Duodenal mucosa (tissue), 2 donors: ENCODE measurements around the gene DCLRE1C.
A peak's percentile ranks its signal among the peaks of the same experiment; 100 is the strongest.

Source experiments
- H3K27ac ChIP-seq: one replicate; pipeline ENCODE4 v1.7.0; 2013; ENCODE audit warnings: low read depth, low read length
- H3K27me3 ChIP-seq, 2 donors: one replicate each; pipeline ENCODE4 v1.7.0; 2013; ENCODE audit warnings: low read length in 2 of 2, control low read depth in 1 of 2; ENCODE audit not compliant: insufficient read depth in 2 of 2, control insufficient read depth in 1 of 2
- H3K36me3 ChIP-seq, 2 donors: one replicate each; pipeline ENCODE4 v1.7.0; 2013; ENCODE audit warnings: low read length in 2 of 2, control low read depth in 1 of 2; ENCODE audit not compliant: insufficient read depth in 2 of 2, control insufficient read depth in 1 of 2
- H3K4me1 ChIP-seq, 2 donors: one replicate each; pipeline ENCODE4 v1.7.0; 2013; ENCODE audit warnings: low read length in 2 of 2, control low read depth in 1 of 2; ENCODE audit not compliant: insufficient read depth in 2 of 2, control insufficient read depth in 1 of 2
- H3K4me3 ChIP-seq, 2 donors: one replicate each; pipeline ENCODE4 v1.7.0; 2013; ENCODE audit warnings: low read length in 2 of 2, low read depth in 1 of 2
- H3K9ac ChIP-seq, 2 donors: one replicate each; pipeline ENCODE4 v1.7.0; 2013; ENCODE audit warnings: low read length in 2 of 2, low read depth in 1 of 2
- H3K9me3 ChIP-seq, 2 donors: one replicate each; pipeline ENCODE4 v1.7.0; 2013; ENCODE audit warnings: low read length in 2 of 2, control low read depth in 1 of 2; ENCODE audit not compliant: control insufficient read depth in 1 of 2

Gene DCLRE1C

DNA sequence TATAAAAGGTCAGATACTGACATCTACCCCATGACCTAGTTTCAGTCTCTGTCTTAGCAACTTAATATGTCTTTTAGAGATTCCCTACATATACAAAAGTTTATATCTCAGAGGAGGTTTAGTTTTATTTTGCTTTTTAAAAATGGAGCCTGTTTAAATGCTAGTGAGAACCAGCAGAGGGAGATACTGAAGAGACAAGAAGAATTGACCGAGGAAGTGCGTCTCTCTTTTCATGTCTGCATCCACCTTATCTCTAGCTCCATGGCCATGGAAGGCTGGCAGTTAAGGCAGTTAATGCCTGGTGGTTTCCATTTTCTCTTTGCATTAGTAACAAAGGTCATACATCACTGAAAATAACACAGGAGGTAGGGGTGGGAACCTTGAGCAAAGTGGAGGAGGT lies 64.6 kb downstream of the DCLRE1C start:
- no peak overlapping the region for H3K9ac ChIP-seq
- no peaks in the 10 kb centered on the region for H3K27me3 ChIP-seq
- H3K27ac ChIP-seq, result no peak overlapping the region
- H3K4me1 ChIP-seq, result peaks cover 0 to 10% of the 10 kb centered on the region in 2 donors
- H3K9me3 ChIP-seq, result no peaks in the 10 kb centered on the region
- no peak overlapping the region for H3K4me3 ChIP-seq
- no peaks in the 10 kb centered on the region for H3K36me3 ChIP-seq

DNA sequence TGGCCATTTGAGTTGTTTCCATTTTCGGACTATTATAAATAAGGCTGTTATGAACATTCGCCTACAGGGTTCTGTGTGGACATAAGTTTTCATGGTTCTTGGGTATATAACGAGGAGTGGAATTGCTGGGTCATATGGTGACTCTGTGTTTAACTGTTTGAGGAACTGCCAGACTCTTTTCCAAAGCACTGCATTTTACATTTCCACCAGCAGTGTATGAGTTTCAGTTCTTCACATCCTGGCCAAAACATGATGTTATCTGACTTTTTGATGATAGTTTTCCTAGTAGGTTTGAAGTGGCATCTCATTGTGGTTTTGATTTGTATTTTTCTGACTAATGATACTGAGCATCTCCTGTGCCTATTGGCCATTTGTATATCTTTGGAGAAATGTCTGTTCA lies 69.8 kb downstream of the DCLRE1C start:
- Histone ChIP-seq H3K27me3 (no peaks in the 10 kb centered on the region), H3K9ac (no peak overlapping the region), H3K36me3 (no peaks in the 10 kb centered on the region), H3K27ac (no peak overlapping the region), H3K4me3 (no peak overlapping the region), H3K9me3 (no peaks in the 10 kb centered on the region), H3K4me1 (peaks cover 8 to 10% of the 10 kb centered on the region in 2 donors)

GRCh38 chr10:14880229-14880628 lies 73.7 kb downstream of the DCLRE1C start:
- peak overlapping the region in 1 of 2 donors; percentile 75 for H3K9ac ChIP-seq
- no peaks in the 10 kb centered on the region for H3K9me3 ChIP-seq
- H3K36me3 ChIP-seq, result no peaks in the 10 kb centered on the region
- peaks cover 14 to 19% of the 10 kb centered on the region in 2 donors for H3K4me1 ChIP-seq
- no peak overlapping the region for H3K27ac ChIP-seq
- H3K27me3 ChIP-seq, result no peaks in the 10 kb centered on the region
- H3K4me3 ChIP-seq, result peak overlapping the region; percentile 94 to 96

DNA sequence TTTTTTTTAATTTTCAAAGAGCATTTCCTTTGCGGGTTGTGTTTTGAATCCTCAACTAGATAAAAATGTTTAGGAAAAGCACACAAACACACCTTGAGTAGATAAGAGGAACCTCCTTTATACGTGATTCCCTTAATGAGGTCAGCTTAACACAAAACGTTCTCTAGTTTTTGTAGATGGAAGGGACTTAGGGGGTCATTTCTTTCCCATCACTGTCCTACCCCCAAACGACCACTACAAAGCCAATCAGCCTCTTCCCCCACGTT lies 74.0 kb downstream of the DCLRE1C start:
- no peaks in the 10 kb centered on the region for H3K27me3 ChIP-seq
- no peaks in the 10 kb centered on the region for H3K9me3 ChIP-seq
- H3K36me3 ChIP-seq, result no peaks in the 10 kb centered on the region
- peak overlapping the region; percentile 72 to 75 for H3K9ac ChIP-seq
- peak overlapping the region; percentile 94 to 96 for H3K4me3 ChIP-seq
- H3K4me1 ChIP-seq, result peaks cover 14 to 17% of the 10 kb centered on the region in 2 donors
- no peak overlapping the region for H3K27ac ChIP-seq

DNA sequence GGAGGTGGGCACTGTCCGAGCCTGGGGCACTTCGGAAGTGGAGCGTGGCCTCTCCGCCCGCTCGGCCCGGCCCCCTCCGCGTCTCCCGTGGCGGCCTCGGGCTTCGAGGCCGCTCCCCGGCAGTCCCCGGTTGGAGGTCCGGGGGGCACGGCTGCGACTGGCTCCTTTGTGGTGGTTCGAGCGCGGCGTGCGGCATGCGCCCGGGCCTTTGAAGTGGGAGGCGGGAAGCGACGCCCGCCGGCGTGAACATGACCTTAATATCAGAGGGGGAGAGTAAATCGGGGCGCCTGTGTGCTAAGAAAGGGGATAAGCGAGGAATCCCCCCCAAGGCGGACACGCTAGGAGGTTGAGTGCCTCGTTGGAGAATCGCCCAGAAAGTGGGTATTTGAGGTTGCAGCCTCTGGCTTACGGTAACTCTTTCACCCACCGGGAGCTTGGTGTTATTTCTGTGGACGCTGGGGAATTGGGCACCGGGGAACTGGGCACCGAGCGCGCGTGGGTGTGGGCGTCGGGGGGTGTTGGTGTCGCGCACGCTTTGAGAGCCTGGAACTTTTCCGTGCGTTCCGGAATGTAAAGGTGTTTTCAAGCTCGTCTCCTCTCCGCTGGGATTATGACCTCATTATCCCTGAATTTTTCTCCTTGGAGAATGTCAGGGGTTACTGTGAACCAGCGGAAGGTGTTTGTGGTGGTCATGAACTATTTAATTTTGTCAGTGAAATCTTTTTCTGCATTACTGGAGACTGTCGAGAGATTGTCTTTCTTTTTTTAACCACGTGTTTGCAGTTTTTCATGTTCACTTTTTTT lies 74.6 kb downstream of the DCLRE1C start:
- H3K9me3 ChIP-seq, result no peaks in the 10 kb centered on the region
- peaks cover 14% of the 10 kb centered on the region in 2 donors for H3K4me1 ChIP-seq
- H3K27ac ChIP-seq, result peak overlapping the region; percentile 96
- peaks cover 0 to 3% of the 10 kb centered on the region in 2 donors for H3K36me3 ChIP-seq
- peak overlapping the region; percentile 72 to 75 for H3K9ac ChIP-seq
- no peaks in the 10 kb centered on the region for H3K27me3 ChIP-seq
- H3K4me3 ChIP-seq, result peak overlapping the region; percentile 94 to 96

DNA sequence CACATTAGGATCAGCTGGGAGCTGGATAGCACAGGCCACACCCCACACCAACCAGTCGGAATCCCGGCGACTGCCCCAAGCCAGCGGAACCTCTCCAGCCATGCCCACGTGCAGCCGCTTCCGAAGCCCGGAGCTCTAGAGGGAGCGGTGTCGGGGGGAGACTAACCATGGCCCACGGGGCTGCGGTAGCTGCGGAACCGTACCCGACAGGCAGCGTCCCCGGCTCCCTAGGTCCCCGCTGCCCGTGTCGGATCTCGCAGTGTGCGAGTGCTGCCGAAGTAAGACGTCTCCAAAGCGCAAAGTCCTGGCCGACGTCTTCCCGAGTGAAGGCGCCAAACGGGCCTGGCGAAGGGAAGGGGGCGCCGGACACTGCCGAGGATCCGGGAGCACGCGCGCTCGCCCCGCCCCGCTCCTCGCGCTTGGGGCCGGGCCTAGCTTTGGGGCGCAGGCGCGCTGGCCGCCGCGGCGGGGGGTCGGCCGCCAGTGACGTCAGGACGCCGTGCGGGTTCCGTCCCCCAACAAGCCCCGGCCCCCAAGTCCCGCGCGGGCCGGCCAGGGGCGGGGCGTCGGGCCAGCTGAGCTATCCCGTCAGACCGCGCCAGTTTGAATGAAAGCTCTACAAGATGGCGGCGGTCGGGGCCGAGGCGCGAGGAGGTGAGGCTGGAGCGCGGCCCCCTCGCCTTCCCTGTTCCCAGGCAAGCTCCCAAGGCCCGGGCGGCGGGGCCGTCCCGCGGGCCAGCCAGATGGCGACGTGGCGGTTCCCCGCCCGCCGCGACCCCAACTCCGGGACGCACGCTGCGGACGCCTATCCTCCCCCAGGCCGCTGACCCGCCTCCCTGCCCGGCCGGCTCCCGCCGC lies 75.4 kb downstream of the DCLRE1C start, which contains the start of gene SUV39H2:
Gene SUV39H2, plus strand, starts transcription at position 601 of the 858 bp plus-strand sequence. Its CDS starts 23 bp downstream, at position 624.
- H3K9ac ChIP-seq, result peak within 1 kb of the TSS; percentile 93 to 97
- peaks cover 0 to 3% of the 10 kb centered on the region in 2 donors for H3K36me3 ChIP-seq
- peak within 1 kb of the TSS; percentile 94 to 96 for H3K4me3 ChIP-seq
- H3K27me3 ChIP-seq, result no peaks in the 10 kb centered on the region
- peak within 1 kb of the TSS; percentile 96 for H3K27ac ChIP-seq
- H3K4me1 ChIP-seq, result peaks cover 14% of the 10 kb centered on the region in 2 donors
- H3K9me3 ChIP-seq, result no peaks in the 10 kb centered on the region

DNA sequence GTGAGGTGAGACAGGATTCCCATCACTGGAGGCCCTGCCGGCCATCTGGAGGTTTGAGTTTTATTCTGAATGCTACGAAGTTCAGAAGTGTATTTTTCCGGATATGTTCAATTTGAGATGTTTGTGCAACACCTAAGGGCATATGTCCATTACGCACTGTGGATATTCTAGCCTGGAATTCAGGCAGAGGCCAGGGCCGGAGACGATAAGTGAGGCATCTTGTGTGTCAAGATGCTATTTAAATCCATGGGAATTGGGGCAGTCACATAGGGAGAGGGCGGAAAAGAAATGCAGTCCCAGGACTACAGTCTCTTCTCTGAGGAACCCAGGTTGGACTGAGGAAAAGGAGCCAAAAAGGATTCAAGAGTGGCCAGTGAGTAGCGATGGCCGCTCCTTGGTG lies 77.1 kb downstream of the DCLRE1C start:
- Histone ChIP-seq H3K9ac (no peak overlapping the region), H3K4me3 (no peak overlapping the region), H3K27ac (no peak overlapping the region)

DNA sequence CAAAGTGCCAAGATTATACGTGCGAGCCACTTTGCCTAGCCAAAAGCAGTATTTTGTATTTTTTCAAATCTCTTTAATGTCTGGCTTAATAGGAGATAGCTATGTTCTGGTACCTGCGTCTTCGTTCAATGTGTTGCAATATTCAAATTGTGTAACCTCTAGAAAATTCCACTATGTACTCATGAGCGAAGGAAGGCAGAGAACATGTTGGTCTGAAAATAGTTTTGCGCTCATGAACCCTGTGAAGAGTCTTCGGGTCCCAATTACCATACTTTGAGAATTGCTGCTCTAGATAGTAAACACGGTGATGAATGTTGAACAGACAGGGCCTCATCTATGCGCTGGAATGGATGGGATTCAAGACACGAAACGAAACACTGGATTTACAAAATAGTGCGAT lies 78.0 kb downstream of the DCLRE1C start:
- H3K9ac ChIP-seq, result no peak overlapping the region
- H3K4me3 ChIP-seq, result no peak overlapping the region
- no peak overlapping the region for H3K27ac ChIP-seq

More for the DNA sequence above, 77.1 kb downstream of the DCLRE1C start:
- H3K27me3 ChIP-seq, result no peaks in the 10 kb centered on the region
- no peaks in the 10 kb centered on the region for H3K9me3 ChIP-seq
- peaks cover 0 to 3% of the 10 kb centered on the region in 2 donors for H3K36me3 ChIP-seq
- H3K4me1 ChIP-seq, result peaks cover 14% of the 10 kb centered on the region in 2 donors

DNA sequence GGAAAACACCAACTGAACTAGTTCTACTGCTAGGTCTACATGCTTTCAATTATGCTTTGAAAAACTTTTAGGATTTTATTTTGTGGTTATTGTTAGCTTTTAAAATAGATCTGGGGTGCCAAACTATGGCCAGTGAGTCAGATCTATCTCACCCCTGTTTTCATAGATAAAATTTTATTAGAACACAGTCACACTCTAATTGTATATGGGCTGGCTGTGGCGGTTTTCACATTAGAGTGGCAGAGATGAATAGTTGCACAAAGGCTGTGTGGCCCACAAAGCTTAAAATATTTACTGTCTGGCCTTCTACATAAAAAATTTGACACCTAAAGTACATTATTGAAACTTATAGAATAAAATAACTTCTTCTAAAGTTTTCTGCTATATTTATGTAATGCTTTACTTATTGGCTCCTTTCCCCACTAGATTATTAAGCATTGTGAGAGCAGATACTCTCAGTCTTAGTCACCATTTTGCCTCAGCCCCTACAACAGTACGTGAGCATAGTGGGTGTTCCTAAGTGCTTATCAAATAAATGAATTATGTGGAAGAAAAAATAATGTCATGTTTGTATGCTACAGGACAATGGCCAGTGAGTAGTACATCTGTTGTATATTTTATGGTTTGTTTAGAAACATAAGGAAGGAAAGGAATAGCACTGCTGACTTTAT lies 80.7 kb downstream of the DCLRE1C start:
- no peak overlapping the region for H3K9ac ChIP-seq

More for the DNA sequence above, 78.0 kb downstream of the DCLRE1C start:
- Histone ChIP-seq H3K27me3 (no peaks in the 10 kb centered on the region), H3K36me3 (peaks cover 0 to 3% of the 10 kb centered on the region in 2 donors), H3K4me1 (peaks cover 14% of the 10 kb centered on the region in 2 donors), H3K9me3 (no peaks in the 10 kb centered on the region)

More for the DNA sequence above, 80.7 kb downstream of the DCLRE1C start:
- H3K36me3 ChIP-seq, result peaks cover 3 to 24% of the 10 kb centered on the region in 2 donors
- no peak overlapping the region for H3K27ac ChIP-seq
- H3K9me3 ChIP-seq, result no peaks in the 10 kb centered on the region
- H3K27me3 ChIP-seq, result no peaks in the 10 kb centered on the region
- peaks cover 6 to 9% of the 10 kb centered on the region in 2 donors for H3K4me1 ChIP-seq
- H3K4me3 ChIP-seq, result no peak overlapping the region
